Effector memory CD8-positive, alpha-beta T cell (primary cell): Measurements from ENCODE around the gene MSRB2.
A peak's percentile ranks its signal among the peaks of the same experiment; 100 is the strongest.

ENCODE experiments used
- ATAC-seq: fragments of 150-1000 bp; cut with Tn5 transposase; replicated peaks from 2 replicates; pipeline ENCODE4 v1.10.0; 2021; ENCODE audit warnings: mild to moderate bottlenecking, moderate library complexity
- DNase-seq, 3 experiments: peaks; one replicate each; pipeline ENCODE4 v3.0.0; 2021
- H3K27ac Mint-ChIP-seq, 2 donors: one replicate each; pipeline ENCODE4 v1.8.0; 2022; ENCODE audit warnings: mild to moderate bottlenecking in 2 of 2, mixed read lengths in 2 of 2, moderate library complexity in 2 of 2
- H3K27me3 Mint-ChIP-seq, 2 donors: one replicate each; pipeline ENCODE4 v1.8.0; 2022; ENCODE audit warnings: mixed read lengths in 2 of 2
- H3K36me3 Mint-ChIP-seq: one replicate; pipeline ENCODE4 v1.8.0; 2022; ENCODE audit warnings: mild to moderate bottlenecking, moderate library complexity, mixed read lengths; ENCODE audit not compliant: insufficient read depth
- H3K4me1 Mint-ChIP-seq, 2 donors: one replicate each; pipeline ENCODE4 v1.8.0; 2022; ENCODE audit warnings: low read depth in 2 of 2, mixed read lengths in 2 of 2
- H3K4me3 Mint-ChIP-seq, 2 donors: one replicate each; pipeline ENCODE4 v1.8.0; 2022; ENCODE audit warnings: mild to moderate bottlenecking in 2 of 2, mixed read lengths in 2 of 2, moderate library complexity in 2 of 2
- H3K9me3 Mint-ChIP-seq, 2 donors: one replicate each; pipeline ENCODE4 v1.8.0; 2022; ENCODE audit warnings: mixed read lengths in 2 of 2

Gene MSRB2

DNA sequence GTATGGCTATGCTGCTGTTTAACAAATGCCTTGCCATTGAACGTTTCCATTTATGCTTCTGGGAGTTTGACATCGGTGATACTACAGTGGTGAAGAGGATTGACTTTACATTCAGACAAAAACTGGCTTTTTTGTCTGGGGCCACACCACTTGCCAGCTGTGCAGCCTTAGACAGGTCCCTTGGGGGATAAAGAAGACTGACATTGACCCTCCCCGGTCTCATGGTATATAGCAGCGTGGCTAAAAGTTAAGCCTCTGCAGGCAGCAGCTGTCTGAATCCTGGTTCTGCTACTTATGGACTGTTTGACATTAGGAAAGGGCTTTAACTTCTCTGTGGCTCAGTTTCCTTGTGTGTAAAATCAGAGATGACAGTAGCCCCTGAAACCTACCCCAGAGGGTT is 54.7 kb downstream of the MSRB2 start:
- H3K27ac Mint-ChIP-seq = no peak overlapping the region
- H3K4me3 Mint-ChIP-seq = no peak overlapping the region
- H3K27me3 Mint-ChIP-seq = peaks cover 13 to 28% of the 10 kb centered on the region in 2 donors
- no peaks in the 10 kb centered on the region for H3K9me3 Mint-ChIP-seq
- no peaks in the 10 kb centered on the region for H3K4me1 Mint-ChIP-seq
- no peaks in the 10 kb centered on the region for H3K36me3 Mint-ChIP-seq
- no peak for ATAC-seq
- DNase-seq = no peak

DNA sequence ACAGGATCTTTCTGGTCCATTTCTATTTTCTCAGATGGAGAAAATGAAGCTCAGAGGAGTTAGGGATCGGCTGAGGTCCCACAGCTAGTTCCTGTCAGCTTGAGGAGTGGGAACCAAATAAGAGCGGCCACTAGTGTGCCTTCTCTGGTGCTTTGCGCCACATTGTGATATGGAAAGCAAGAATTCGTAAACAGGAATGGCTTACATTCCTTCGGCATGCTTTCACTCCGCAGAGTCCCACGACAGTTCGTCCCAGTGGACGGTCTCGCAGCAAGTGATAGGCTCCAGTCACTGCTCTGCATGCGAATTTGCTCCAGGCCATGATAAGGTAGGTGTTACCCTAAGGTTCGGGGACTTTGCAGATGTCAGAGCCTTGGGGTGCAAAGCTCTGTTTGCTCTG is 55.2 kb downstream of the MSRB2 start:
- DNase-seq (no peak), ATAC-seq (no peak)
- no peak overlapping the region for H3K27ac Mint-ChIP-seq
- H3K36me3 Mint-ChIP-seq = no peaks in the 10 kb centered on the region
- no peaks in the 10 kb centered on the region for H3K9me3 Mint-ChIP-seq
- no peaks in the 10 kb centered on the region for H3K4me1 Mint-ChIP-seq
- H3K27me3 Mint-ChIP-seq = peaks cover 13 to 31% of the 10 kb centered on the region in 2 donors
- no peak overlapping the region for H3K4me3 Mint-ChIP-seq

DNA sequence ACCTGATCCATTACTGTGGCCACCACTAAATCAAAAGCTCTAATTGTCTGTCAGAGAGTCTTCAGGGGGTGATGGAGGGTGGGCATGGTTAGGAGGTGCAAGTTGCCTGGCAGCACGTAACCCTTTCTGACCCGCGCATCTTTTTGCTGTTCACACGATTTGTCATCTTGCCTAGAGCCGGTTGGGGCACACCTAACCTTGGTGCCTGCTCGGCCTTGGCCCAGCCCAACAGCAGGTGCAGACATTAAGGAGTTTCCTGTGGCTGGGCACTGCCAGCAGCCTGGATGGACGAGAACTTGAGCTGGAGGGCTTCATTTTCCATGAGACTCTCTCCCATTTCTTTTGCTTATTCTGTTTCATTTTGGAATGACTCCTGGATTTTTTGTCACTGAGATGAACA is 55.7 kb downstream of the MSRB2 start:
- no peaks in the 10 kb centered on the region for H3K36me3 Mint-ChIP-seq
- H3K9me3 Mint-ChIP-seq = no peaks in the 10 kb centered on the region
- no peaks in the 10 kb centered on the region for H3K4me1 Mint-ChIP-seq
- no peak overlapping the region for H3K27ac Mint-ChIP-seq
- no peak overlapping the region for H3K4me3 Mint-ChIP-seq
- H3K27me3 Mint-ChIP-seq = peaks cover 18 to 35% of the 10 kb centered on the region in 2 donors
- ATAC-seq (no peak), DNase-seq (no peak)

DNA sequence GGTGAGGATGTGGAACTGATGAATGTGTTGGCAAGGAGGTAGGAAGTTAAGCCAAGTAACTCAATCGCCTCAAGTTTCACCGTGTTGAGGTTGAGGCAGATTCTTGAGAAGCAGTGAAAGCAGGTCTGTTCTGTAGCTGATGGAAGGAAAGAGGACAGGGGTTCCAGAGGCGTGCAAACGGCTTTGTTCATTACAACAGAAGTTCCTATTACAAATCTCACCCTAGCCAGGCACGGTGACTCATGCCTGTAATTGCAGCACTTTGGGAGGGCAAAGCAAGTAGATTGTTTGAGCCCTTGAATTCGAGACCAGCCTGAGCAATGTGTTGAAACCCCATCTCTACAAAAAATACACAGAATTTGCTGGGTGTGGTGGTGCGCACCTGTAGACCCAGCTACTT is 59.8 kb downstream of the MSRB2 start:
- Mint-ChIP-seq H3K4me3 (no peak overlapping the region), H3K9me3 (no peaks in the 10 kb centered on the region), H3K4me1 (peaks cover 0 to 2% of the 10 kb centered on the region in 2 donors), H3K27ac (no peak overlapping the region), H3K27me3 (peaks cover 34 to 45% of the 10 kb centered on the region in 2 donors), H3K36me3 (no peaks in the 10 kb centered on the region)
- DNase-seq = no peak
- ATAC-seq = no peak

DNA sequence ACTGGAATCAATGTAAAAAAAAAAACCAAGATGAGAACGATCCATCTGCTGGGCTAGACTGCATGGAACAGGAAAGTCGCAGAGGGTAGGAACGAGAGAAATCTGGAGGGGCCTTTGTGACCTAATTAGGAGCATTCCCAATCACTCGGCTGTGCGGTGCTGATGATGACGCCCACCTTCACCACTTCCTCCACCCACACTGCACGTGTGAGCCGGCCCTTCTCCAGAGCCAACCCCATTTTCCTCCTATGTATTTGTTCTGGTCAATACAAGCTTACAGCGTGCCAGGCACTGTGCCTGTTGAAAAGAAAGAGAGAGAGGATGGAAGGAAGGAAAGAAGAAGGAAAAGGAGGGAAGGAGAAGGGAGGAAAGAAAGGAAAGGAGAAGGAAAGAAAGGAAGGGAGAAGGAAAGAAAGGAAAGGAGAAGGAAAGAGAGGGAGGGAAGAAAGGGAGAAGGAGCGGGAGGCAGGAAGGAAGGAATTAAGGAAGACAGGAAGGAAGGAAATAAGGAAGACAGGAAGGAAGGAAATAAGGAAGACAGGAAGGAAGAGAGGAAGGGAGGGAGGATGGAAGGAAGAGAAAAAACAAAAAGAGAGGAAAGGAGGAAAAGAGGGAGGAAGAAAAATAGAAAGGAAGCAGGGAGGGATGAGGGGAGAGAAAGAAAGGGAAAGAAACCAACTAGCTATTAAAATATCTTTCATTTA is 61.2 kb downstream of the MSRB2 start:
- no peak for ATAC-seq
- Mint-ChIP-seq H3K27me3 (peaks cover 40 to 48% of the 10 kb centered on the region in 2 donors), H3K4me3 (no peak overlapping the region), H3K9me3 (no peaks in the 10 kb centered on the region), H3K27ac (no peak overlapping the region), H3K36me3 (no peaks in the 10 kb centered on the region), H3K4me1 (peaks cover 0 to 2% of the 10 kb centered on the region in 2 donors)
- DNase-seq = no peak

DNA sequence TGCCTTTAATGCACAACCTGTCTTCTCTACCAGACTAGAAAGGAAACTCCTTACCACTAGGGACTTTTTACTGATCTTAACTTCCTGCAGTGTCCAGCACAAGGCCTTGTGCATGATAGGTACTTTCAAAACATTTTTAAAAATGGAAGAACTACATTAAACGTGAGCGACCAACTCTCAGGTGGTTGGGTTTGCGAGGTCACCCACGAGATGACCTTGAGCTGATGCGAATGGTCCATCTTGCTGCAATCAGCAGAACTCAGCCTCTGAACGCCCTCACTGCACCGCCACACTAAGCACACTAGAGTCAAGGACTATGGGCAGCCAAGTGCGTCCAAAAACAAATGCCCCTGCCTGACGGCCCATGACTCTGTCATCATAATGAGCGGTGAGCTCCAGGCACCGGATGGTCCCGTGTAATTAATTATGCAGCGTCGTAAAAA is 61.9 kb downstream of the MSRB2 start:
- H3K4me1 Mint-ChIP-seq = peaks cover 0 to 2% of the 10 kb centered on the region in 2 donors
- ATAC-seq (no peak), DNase-seq (no peak)
- no peak overlapping the region for H3K4me3 Mint-ChIP-seq
- H3K36me3 Mint-ChIP-seq = no peaks in the 10 kb centered on the region
- peaks cover 40 to 49% of the 10 kb centered on the region in 2 donors for H3K27me3 Mint-ChIP-seq
- H3K9me3 Mint-ChIP-seq = no peaks in the 10 kb centered on the region
- no peak overlapping the region for H3K27ac Mint-ChIP-seq

DNA sequence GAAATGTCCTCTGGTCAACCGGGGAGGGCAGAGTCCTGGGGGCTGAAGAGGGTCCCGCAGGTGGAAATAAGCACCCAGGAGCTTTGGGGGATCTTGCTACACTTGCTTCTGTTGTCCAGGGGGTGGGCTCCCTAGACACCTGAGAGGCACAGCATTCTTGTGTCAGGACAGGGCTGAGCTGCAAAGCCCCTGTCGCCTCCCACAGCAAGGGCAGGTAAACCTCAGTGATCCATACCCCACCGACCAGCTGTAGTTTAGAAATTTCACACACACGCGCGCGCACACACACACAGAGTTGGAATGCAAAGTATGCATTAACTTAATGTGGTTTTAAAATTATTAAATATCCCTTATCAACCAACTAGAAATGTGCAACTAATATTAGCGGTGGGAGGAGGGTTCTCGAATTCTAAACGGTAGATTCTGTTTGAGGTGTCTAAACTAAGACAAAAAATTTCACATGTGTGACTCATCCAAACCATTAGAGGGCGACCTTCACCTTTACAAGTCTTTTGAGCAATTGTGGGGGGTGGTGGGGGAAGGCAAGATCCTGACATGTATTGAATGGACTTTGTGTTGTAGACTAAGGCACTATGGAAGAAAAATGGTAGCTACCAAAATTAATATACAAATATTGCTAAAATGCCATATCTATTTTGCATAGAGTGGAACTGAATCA is 62.5 kb downstream of the MSRB2 start:
- H3K27me3 Mint-ChIP-seq = peaks cover 45 to 49% of the 10 kb centered on the region in 2 donors
- no peak for ATAC-seq
- no peaks in the 10 kb centered on the region for H3K9me3 Mint-ChIP-seq
- no peaks in the 10 kb centered on the region for H3K36me3 Mint-ChIP-seq
- H3K4me1 Mint-ChIP-seq = peaks cover 0 to 2% of the 10 kb centered on the region in 2 donors
- H3K27ac Mint-ChIP-seq = no peak overlapping the region
- DNase-seq = no peak
- no peak overlapping the region for H3K4me3 Mint-ChIP-seq

DNA sequence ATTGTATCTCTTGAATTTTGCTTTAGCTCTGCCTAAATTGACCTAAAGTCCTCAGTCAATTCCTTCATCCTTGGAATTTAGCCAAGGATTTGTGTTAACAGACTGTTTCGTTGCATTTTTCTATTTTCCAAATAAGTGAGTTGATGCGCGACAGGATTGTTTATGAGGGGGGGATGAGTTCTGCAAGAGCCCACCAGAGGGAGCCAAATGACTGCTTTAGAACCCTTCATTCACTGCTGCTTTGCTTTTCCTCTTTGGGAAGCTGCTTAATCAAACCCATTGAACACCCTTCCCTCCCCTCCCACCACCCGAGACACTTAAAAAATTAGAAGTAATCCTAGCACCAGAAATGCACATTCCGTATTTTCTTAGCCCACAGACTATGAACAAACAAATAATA is 63.0 kb downstream of the MSRB2 start:
- H3K27ac Mint-ChIP-seq = no peak overlapping the region
- H3K9me3 Mint-ChIP-seq = no peaks in the 10 kb centered on the region
- peaks cover 0 to 2% of the 10 kb centered on the region in 2 donors for H3K4me1 Mint-ChIP-seq
- peaks cover 49 to 50% of the 10 kb centered on the region in 2 donors for H3K27me3 Mint-ChIP-seq
- no peak for ATAC-seq
- H3K4me3 Mint-ChIP-seq = no peak overlapping the region
- peak in 2 of 3 experiments; percentile 3 to 4 for DNase-seq
- no peaks in the 10 kb centered on the region for H3K36me3 Mint-ChIP-seq

DNA sequence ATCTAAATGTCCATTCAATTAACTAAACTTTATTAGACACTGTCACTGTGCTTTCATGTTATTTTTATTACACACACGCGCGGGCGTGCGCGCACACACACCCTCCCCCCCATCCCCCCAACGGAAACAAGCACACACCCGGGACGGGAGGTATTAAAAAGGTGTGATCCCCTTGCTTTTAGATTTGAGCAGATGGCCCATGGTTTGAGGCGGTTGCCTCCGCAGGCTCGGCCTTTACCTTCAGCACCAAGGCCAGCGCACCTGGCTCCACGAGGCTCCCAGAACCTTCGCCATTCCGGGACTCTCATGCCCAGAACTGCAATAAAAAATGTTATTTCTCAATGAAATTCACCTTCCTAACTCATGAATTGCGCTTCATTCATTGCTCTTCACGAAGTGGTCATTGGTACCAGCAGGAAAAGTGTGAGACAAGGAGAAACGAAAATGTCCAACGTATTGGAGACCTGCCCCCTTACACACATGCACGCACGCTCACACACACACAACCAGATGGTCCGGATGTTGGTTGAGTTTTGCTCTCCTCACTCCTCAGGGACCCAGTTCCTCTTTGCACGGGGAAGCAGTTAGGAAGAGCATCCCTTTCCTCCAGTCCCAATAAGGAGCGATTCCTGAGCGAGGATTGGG is 76.0 kb downstream of the MSRB2 start:
- H3K36me3 Mint-ChIP-seq = peaks cover 3% of the 10 kb centered on the region
- no peak for ATAC-seq
- DNase-seq = no peak

More for the DNA sequence above, 76.0 kb downstream of the MSRB2 start:
- H3K9me3 Mint-ChIP-seq = no peaks in the 10 kb centered on the region
- peaks cover 49 to 71% of the 10 kb centered on the region in 2 donors for H3K27me3 Mint-ChIP-seq
- no peak overlapping the region for H3K27ac Mint-ChIP-seq
- peaks cover 2 to 4% of the 10 kb centered on the region in 2 donors for H3K4me1 Mint-ChIP-seq
- no peak overlapping the region for H3K4me3 Mint-ChIP-seq
